HL-60 (cell line): ENCODE data around the gene PAQR9.

ENCODE experiments used
- GABPA ChIP-seq: IDR thresholded peaks from 2 replicates; pipeline ENCODE4 v1.6.1; 2012; ENCODE audit warnings: low read depth
- POLR2AphosphoS5 ChIP-seq: IDR thresholded peaks from 2 replicates; pipeline ENCODE4 v1.6.1; 2012; ENCODE audit warnings: low read depth
- REST ChIP-seq: IDR thresholded peaks from 2 replicates; pipeline ENCODE4 v1.6.1; 2012; ENCODE audit warnings: low read depth; ENCODE audit not compliant: insufficient replicate concordance
- SPI1 ChIP-seq: IDR thresholded peaks from 2 replicates; pipeline ENCODE4 v1.6.1; 2012; ENCODE audit warnings: low read depth, mild to moderate bottlenecking, borderline replicate concordance
- TF ChIP-seq, protein P1 (sequence below): IDR thresholded peaks from one replicate; pipeline ENCODE4 v1.5.1; 2011; ENCODE audit warnings: low read length, control low read depth, inconsistent platforms; ENCODE audit not compliant: insufficient read depth

DNA sequence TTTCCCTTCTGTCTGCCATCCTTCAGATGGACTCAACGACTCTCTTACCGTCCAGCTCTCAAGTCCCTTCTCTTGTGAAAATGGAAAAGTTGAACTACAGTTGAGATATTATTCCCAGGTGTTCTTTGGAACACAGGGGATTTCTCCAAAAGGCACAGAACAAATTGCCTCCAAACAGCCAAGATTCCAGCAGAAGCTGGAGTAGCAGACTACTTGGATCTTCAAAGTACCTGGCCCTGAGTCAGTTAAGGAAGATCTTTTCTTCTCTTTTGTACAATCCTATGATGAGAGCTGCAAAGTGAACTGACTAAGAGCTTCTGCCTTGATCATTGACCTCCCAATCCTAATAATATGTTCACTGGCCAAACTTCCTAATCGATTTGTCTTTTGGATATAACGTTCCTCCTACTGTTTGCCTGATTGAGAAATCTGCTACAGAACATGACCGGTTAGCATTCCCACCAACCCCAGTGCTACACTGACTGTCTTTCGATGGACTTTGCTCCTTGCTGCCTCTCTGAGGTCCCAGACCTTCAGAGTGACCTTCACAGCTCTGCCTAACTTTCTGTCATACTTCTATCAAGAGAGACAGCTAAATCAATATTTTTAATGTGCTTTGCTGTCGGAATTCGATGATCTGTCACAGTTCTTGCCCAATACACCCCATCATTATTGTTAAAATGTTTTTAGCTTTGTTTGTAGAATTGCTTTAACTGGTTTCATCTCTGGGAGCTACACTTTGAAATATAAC is 21.9 kb downstream of the PAQR9 start:
- TF ChIP-seq, protein P1, sequence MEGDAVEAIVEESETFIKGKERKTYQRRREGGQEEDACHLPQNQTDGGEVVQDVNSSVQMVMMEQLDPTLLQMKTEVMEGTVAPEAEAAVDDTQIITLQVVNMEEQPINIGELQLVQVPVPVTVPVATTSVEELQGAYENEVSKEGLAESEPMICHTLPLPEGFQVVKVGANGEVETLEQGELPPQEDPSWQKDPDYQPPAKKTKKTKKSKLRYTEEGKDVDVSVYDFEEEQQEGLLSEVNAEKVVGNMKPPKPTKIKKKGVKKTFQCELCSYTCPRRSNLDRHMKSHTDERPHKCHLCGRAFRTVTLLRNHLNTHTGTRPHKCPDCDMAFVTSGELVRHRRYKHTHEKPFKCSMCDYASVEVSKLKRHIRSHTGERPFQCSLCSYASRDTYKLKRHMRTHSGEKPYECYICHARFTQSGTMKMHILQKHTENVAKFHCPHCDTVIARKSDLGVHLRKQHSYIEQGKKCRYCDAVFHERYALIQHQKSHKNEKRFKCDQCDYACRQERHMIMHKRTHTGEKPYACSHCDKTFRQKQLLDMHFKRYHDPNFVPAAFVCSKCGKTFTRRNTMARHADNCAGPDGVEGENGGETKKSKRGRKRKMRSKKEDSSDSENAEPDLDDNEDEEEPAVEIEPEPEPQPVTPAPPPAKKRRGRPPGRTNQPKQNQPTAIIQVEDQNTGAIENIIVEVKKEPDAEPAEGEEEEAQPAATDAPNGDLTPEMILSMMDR = no peak
- TF ChIP-seq REST = no peak
- no peak for TF ChIP-seq GABPA
- no peak for TF ChIP-seq POLR2AphosphoS5
- TF ChIP-seq SPI1 = no peak
